SH-SY5Y (cell line): ENCODE results near the gene CEP57L1.

Source experiments
- GATA2 ChIP-seq: IDR thresholded peaks from 2 replicates; pipeline ENCODE4 v1.6.1; 2011; ENCODE audit warnings: mild to moderate bottlenecking, low read depth, low read length
- GATA3 ChIP-seq: IDR thresholded peaks from 2 replicates; pipeline ENCODE4 v1.6.1; 2011; ENCODE audit warnings: low read depth, mild to moderate bottlenecking, low read length, moderate library complexity

CEP57L1 gene

GRCh38 chr6:109088995-109089394 lies 6.3 kb upstream of the CEP57L1 start:
- TF ChIP-seq GATA3, result no peak
- no peak for TF ChIP-seq GATA2

DNA sequence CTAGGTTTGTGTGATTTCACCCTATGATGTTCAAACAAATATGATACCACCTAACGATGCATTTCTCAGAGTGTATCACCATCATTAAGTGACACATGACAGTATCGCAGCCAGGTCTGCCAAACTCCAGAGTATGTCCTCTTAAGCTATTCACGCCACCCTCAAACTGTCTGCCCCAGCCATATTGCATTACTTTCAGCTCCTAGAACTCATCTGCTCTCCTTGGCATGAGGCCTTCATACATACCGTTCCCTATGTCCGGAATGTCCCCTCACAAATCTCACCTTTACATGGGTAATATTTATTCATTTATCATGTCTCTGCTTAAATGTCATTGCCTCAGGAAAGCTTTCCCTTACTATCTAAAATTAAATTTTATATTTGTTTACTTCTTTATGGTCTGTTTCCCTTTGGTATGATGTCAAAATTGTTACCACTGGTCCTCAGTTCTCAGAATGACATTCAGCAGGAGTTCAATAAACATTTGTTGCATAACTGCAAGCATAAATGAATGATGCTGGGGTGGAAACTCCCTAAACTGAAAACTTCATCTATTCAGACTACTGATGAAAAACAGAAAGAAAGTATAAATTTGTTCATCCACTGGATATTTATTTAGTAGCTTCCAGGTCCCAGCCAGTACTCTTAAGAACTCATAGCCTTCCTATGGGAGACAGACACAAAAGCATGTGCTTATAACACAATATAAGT lies 3.8 kb upstream of the CEP57L1 start:
- TF ChIP-seq GATA2, result no peak
- no peak for TF ChIP-seq GATA3

- TF ChIP-seq GATA2 (no peak), GATA3 (no peak)
Observed at GRCh38 chr6:109092074-109092473, 3.2 kb upstream of the CEP57L1 start.

DNA sequence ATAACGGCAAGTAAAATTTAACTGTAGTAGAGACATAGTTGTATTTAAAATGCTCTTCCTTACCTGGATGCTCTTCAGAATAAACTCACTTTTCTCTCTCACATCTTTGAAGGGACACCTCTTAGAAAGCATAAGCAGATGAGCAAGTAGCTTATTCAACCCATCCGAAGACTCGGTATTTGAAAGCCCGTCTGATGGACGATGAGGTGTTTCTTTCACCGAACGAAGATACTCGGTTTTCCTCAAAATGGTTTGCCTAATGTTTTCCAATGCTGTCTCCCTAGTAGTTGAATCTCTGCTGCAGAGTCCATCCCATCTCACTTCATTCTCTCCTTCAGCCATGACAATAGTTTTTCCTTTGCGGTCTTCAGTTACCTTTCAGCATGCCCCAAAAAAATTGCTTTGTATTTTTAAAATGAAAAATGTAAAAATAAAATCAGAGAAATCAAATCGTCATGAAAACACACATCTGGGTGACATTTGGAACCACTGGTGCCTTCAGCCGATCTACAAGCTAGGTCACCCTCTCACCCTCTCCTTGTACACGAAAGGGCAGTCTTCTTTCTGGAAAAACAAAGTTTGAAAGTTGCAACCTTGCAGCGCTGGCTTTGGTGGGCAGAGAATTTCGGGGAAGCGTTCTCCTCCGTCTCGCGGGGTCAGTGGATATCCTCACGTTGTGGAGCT lies 1.4 kb upstream of the CEP57L1 start:
- TF ChIP-seq GATA3 (no peak), GATA2 (no peak)

- 0 out of 2 replicates have a peak, but pooled peaks have one; percentile 26 for TF ChIP-seq GATA2
- no peak for TF ChIP-seq GATA3
Observed at GRCh38 chr6:109094416-109095035, 781 bp upstream of the CEP57L1 start, which contains the start of gene SESN1. Gene SESN1, minus strand, starts transcription at chr6:109094846. Its CDS starts 773 bp downstream, at chr6:109094073.

DNA sequence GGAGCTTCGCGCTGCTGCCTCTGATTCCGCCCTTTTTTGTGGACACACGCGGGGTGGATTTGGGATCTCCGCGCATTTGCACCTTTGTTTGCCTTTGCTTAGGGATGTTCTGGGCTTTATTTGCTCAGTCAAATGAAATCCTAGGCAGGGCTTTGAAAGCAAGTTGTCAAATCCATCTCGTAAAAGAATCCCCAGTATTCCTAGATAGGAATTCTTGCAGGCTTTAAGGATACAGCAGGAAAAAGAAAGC lies 453 bp downstream of the CEP57L1 start:
- no peak for TF ChIP-seq GATA2
- no peak for TF ChIP-seq GATA3

DNA sequence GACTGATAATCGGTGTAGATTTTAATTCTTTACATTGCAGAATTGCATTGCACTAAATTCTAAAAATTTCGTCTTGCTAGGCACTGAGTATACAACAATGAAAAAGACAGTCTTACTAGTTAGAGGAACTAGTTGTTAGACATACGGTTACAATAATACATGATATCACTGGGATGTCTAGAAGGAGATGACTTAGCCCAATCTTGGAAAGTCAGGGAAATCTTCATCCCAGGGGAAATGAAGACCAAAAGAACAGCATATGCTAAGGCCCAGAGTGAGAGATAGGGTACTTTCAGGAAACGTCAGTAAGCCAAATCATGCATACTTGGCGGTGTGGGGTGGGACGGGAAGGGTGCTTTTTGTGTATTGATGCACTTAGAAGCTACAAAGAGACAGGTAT lies 901 bp downstream of the CEP57L1 start:
- TF ChIP-seq GATA2 (no peak), GATA3 (no peak)

DNA sequence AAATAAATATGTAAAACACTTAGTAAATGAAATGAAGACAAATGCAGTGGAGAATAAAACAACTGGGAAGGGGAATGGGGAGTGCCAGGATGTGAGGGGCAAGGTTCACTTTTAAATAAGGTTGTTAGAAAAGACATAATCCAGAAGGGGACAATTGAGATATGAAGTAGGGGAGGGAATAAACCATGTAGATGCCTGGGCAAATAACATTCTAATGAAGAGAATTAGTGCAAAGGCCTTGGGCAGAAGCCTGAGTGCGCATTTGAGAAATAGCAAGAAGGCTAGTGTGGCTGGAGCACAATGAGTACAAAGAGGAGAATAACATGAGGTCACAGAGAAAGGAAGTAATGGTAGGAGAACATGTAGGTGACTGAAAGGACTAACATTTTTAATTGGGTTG lies 2.4 kb downstream of the CEP57L1 start:
- TF ChIP-seq GATA2, result no peak
- TF ChIP-seq GATA3, result no peak

- TF ChIP-seq GATA2 (no peak), GATA3 (no peak)
Observed at GRCh38 chr6:109102762-109103161, 7.5 kb downstream of the CEP57L1 start.

GRCh38 chr6:109103942-109104341 lies 8.6 kb downstream of the CEP57L1 start:
- no peak for TF ChIP-seq GATA2

DNA sequence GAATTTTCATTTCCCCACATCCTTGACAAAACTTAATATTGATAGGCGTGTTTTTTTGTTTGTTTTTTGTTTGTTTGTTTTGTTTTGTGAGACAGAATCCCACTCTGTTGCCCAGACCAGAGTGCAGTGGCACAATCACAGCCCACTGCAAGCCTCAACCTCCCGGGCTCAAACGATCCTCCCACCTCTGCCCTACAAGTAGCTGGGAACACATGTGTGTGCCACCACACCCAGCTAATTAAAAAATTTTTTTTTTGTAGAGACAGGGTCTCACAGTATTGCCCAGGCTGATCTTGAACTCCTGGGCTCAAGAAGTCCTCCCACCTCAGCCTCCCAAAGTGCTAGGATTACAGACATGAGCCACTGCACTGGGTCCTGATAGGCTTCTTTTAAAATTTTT lies 9.2 kb downstream of the CEP57L1 start:
- TF ChIP-seq GATA3, result no peak
- TF ChIP-seq GATA2, result no peak

DNA sequence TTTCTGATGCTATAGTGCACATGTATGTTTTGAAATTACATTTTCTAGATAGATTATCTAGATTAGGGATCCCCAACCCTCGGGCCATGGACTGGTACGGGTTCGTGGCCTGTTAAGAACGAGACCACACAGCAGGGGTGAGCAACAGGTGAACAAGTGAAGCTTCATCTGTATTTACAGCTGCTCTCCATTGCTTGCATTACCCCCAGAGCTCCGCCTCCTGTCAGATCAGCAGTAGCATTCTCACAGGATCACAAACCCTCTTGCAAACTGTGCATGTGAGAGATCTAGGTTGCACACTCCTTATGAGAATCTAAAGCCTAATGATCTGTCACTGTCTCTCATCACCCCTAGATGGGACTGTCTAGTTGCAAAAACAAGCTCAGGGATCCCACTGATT lies 10.4 kb downstream of the CEP57L1 start:
- peak; percentile 31; the same call in 1 of the 2 replicates for TF ChIP-seq GATA2
- TF ChIP-seq GATA3, result no peak

DNA sequence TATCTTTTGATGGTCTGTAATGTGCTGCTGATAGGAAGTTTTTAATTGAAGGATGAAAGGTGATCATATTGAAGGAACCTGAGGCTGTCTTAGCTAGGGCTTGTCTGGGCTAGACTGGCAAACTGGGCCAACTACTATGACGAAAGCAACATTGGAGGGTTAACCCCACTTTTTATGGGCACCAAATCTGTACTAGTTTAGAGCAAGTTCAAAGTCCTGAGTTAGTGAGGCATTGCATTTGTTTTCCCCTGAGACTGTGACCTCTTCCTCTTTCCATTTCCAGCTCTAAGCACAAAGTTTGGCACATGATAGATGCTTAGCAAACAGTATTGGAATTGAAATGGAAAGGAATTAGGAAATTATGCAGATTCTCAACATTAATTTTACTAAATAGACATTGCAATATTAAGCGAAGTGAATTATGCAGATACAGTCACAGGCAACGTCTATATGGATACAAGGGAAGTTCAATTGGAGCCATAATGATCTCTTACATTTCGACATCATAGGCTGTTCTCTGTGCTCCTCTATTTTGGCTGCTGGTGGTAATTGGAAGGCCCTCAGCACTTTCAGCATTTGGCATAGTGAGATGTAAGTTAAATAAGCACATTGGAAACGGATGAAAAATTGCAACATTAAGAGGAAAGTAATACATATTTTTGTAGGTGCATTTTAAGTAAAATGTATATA lies 22.2 kb downstream of the CEP57L1 start:
- TF ChIP-seq GATA3 (no peak), GATA2 (no peak)

DNA sequence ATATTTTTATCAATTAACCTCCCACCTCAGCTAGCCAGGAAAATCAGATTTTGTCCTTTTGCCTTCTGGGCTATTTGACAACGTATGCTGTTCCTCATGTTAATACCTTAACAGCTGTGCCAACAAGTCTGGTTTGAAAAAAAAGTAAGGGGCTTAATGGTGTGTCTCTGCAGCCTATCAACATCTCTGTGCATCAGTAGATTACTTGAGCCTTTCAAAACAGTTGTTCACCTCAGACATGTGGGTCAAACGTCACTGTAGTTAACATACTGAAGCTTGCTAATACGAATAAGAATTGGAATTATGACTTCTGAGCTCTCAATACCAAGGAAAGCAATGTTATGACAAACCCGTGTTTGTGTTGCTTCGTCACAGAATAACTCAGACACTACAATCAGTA lies 23.0 kb downstream of the CEP57L1 start:
- no peak for TF ChIP-seq GATA2
- no peak for TF ChIP-seq GATA3
